Hepatocyte (in vitro differentiated cells): Measurements from ENCODE around the gene PEAK1.

Source experiments
- CTCF ChIP-seq: fragments of 200-600 bp; sonication (generic); IDR thresholded peaks from 2 replicates; pipeline ENCODE4 v1.5.1; 2016; ENCODE audit warnings: antibody characterized with exemption, mild to moderate bottlenecking; ENCODE audit not compliant: poor library complexity
- EZH2 ChIP-seq: fragments of 200-600 bp; sonication (generic); IDR thresholded peaks from 2 replicates; pipeline ENCODE4 v1.6.1; 2016; ENCODE audit warnings: antibody characterized with exemption, mild to moderate bottlenecking, borderline replicate concordance

- TF ChIP-seq CTCF (no peak), EZH2 (no peak)
These were observed 352.8 kb downstream of the PEAK1 start for GRCh38 chr15:77066971-77067690.
